ENCODE results near the gene BNIP2.
A peak's percentile ranks its signal among the peaks of the same experiment; 100 is the strongest.
"Not testable (repeated sequence)": the region's sequence is repeated elsewhere in the genome, so short reads cannot be mapped to it uniquely, and the experiment has no call there.

BNIP2 gene

DNA sequence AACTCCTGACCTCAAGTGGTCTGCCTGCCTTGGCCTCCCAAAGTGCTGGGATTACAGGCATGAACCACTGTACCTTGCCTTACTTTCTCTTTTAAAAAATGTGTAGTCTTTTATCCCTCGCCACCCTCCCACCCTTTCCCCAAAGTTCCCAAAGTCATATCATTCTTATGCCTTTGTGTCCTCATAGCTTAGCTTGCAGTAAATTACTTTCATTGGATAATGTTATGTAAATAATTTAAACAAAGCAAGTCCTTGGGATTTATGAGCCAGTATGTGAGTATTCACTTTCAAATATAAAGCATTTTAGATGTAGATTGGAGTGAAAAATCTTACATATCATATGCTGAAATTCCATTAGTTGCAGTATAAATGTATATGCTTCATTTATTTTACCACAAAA is 42.8 kb downstream of the BNIP2 start:
- H3K4me3 ChIP-seq (ENCODE audit: control insufficient read depth, low read depth, low read length) = no peak overlapping the region
- TF ChIP-seq CTCF (IDR thresholded peaks at IDR 0.05; ENCODE audit: control insufficient read depth, insufficient read depth, low read depth, low read length, missing control alignments) = no peak
- DNase-seq (ENCODE audit: low read depth) = no peak

DNA sequence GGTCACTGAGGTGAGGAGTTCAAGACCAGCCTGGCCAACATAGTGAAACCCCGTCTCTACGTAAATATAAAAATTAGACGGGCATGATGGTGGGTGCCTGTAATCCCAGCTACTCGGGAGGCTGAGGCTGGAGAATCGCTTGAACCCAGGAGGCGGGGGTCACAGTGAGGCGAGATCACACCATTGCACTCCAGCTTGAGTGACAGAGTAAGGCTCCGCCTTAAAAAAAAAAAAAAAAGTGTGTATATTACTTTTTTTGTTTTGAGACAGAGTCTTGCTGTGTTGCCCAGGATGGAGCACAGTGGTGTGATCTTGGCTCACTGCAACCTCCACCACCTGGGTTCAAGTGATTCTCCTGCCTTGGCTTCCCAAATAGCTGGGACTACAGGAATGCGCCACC is 43.3 kb downstream of the BNIP2 start:
- DNase-seq (ENCODE audit: low read depth); H3K4me3 ChIP-seq (ENCODE audit: control insufficient read depth, low read depth, low read length): not testable (repeated sequence)

GRCh38 chr15:59644756-59645155 is 44.4 kb downstream of the BNIP2 start:
- TF ChIP-seq CTCF (IDR thresholded peaks at IDR 0.05; ENCODE audit: control insufficient read depth, insufficient read depth, low read depth, low read length, missing control alignments) = no peak
- H3K4me3 ChIP-seq (ENCODE audit: control insufficient read depth, low read depth, low read length) = no peak overlapping the region
- DNase-seq (ENCODE audit: low read depth) = no peak

GRCh38 chr15:59642351-59642750 is 46.8 kb downstream of the BNIP2 start:
- H3K4me3 ChIP-seq (ENCODE audit: control insufficient read depth, low read depth, low read length) = no peak overlapping the region
- TF ChIP-seq CTCF (IDR thresholded peaks at IDR 0.05; ENCODE audit: control insufficient read depth, insufficient read depth, low read depth, low read length, missing control alignments) = no peak
- DNase-seq (ENCODE audit: low read depth) = no peak

DNA sequence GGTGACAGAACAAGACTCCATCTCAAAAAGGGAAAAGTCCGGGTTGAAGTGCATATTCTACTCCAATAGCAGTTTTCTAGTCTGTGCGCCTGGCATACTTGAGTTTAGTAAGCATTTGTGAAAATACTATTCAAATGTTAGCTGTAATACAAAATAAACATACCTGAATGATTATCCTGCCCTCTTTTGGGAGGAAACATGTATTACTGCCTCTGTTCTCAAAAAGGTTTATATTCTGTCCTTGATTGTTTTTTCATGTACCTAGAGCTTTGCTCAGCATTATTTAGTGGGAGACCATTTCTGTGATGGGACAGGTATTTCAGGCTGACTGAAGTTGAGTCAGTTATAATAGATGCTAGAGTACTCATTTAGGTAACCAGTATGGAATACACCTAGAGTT is 51.6 kb downstream of the BNIP2 start:
- not testable (repeated sequence) for H3K4me3 ChIP-seq (ENCODE audit: control insufficient read depth, low read depth, low read length); DNase-seq (ENCODE audit: low read depth)

GRCh38 chr15:59636184-59636583 is 52.9 kb downstream of the BNIP2 start:
- no peak for DNase-seq (ENCODE audit: low read depth)
- no peak for TF ChIP-seq CTCF (IDR thresholded peaks at IDR 0.05; ENCODE audit: control insufficient read depth, insufficient read depth, low read depth, low read length, missing control alignments)
- no peak overlapping the region for H3K4me3 ChIP-seq (ENCODE audit: control insufficient read depth, low read depth, low read length)

GRCh38 chr15:59632714-59633113 is 56.4 kb downstream of the BNIP2 start:
- H3K4me3 ChIP-seq (ENCODE audit: control insufficient read depth, low read depth, low read length) = no peak overlapping the region
- peak; percentile 30 for TF ChIP-seq CTCF (IDR thresholded peaks at IDR 0.05; ENCODE audit: control insufficient read depth, insufficient read depth, low read depth, low read length, missing control alignments)
- DNase-seq (ENCODE audit: low read depth) = no peak

DNA sequence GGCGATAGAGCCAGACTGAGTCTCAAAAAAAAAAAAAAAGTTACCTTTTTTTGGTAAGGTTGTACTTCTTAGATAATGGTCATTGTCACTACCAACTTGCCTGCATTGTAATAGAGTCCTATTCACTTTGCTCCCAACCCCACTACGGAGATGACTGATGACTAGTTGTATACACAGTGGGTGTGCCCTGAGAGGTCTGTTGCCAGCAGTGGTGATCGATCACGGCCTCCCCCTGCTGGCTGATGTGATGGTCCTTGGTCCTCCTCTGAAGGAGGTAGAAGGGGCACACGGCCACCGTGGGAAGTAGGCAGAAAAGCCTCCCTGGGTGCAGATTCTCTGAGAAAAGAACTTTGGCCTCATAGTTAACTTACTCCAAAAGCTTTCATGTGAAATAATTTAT is 66.8 kb downstream of the BNIP2 start:
- peak; percentile 66 for TF ChIP-seq CTCF (IDR thresholded peaks at IDR 0.05; ENCODE audit: control insufficient read depth, insufficient read depth, low read depth, low read length, missing control alignments)
- no peak overlapping the region for H3K4me3 ChIP-seq (ENCODE audit: control insufficient read depth, low read depth, low read length)
- DNase-seq (ENCODE audit: low read depth) = no peak

All from AG09309 (cell line).